AG09309 (cell line): Measurements from ENCODE around the gene B3GALNT2.

Source experiments
- DNase-seq: peaks from one replicate; pipeline ENCODE4 v3.0.0-alpha.2; 2010; ENCODE audit warnings: low read depth
- H3K4me3 ChIP-seq: 2 replicates; pipeline ENCODE4 v1.5.1; 2011; ENCODE audit warnings: mild to moderate bottlenecking, low read depth, low read length, moderate library complexity; ENCODE audit not compliant: control insufficient read depth
- CTCF ChIP-seq: IDR thresholded peaks from 2 replicates; pipeline ENCODE4 v1.5.1; 2011; ENCODE audit warnings: mild to moderate bottlenecking, low read depth, low read length, inconsistent platforms; ENCODE audit not compliant: insufficient read depth, control insufficient read depth; ENCODE audit errors: missing control alignments

The B3GALNT2 gene

DNA sequence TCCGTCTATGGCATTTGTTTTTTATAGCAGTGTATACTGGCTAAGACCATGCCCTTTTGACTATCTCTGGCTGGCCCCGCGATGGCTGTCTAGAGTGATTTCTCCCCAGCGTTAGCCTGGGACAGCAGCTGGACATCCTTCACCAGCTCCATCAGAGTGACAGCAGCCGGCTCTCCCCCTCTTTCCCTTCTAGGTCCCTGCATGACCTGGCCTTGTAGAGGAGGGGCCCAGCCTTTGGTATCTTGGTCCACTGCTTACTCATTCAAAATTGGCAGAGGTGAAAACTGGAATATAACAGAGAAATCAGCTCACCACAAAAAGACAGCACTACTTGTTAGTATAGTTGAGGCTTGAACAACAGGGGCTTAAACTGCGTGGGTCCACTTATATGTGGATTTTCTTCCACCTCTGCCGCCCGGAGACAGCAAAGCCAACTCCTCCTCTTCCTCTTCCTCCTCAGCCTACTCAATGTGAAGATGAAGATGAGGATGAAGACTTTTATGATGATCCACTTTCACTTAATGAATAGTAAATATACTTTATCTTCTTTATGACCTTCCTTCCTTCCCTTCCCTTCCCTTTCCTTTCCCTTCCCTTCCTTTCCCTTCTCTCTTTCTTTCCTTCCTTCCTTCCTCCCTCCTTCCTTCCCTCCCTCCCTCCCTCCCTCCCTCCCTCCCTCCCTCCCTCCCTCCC is 29.4 kb upstream of the B3GALNT2 start:
- no peak for TF ChIP-seq CTCF
- no peak overlapping the region for H3K4me3 ChIP-seq
- DNase-seq = no peak

DNA sequence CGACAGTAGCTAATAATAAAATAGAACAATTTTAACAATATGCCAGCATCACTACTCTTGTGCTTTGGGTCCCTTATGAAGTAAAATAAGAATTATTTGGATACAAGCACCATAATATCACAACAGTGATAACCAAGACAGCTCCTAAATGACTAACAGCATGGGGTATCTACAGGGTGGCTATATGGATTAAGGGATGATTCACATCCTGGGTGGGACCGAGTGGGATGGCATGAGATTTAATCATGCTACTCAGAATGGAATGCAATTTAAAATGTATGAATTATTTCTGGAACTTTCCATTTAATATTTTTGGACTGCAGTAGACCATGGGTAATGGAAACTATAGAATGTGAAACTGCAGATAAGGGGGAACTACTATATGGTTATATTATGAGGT is 28.1 kb upstream of the B3GALNT2 start:
- DNase-seq = no peak
- H3K4me3 ChIP-seq = no peak overlapping the region

DNA sequence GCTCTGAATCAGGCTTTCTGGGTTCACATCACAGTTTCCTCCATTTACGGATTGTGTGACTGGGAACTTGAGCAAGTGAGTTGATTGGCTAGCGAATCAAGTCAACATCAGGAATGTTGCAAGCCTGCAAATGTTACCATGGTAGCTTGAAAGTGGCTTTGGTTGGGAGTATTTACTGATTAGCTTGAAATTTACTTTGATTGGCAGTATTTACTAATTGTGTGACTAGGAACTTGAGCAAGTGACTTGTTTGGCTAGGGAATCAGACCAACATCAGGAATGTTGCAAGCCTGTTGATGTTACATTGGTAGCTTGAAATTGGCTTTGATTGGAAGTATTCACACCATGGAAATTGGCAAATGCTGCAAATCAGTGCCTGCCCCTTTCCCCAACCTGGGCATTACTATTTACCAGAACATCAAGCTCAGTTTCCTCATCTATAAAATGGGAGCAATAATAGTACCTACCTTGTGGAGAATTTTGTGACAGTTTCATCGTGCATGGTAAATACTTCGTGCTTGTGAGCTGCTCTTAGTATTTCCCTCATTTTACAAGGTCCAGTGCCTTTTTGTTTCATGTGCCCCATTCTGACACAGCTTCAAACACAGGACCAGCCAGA is 23.1 kb upstream of the B3GALNT2 start:
- no peak overlapping the region for H3K4me3 ChIP-seq
- no peak for TF ChIP-seq CTCF
- DNase-seq = no peak

More for the DNA sequence above, 28.1 kb upstream of the B3GALNT2 start:
- no peak for TF ChIP-seq CTCF

GRCh38 chr1:235525314-235525713 is 21.1 kb upstream of the B3GALNT2 start:
- no peak for DNase-seq
- no peak for TF ChIP-seq CTCF
- H3K4me3 ChIP-seq = no peak overlapping the region

GRCh38 chr1:235516862-235517446 is 12.7 kb upstream of the B3GALNT2 start:
- H3K4me3 ChIP-seq = no peak overlapping the region
- no peak for DNase-seq
- TF ChIP-seq CTCF = no peak

DNA sequence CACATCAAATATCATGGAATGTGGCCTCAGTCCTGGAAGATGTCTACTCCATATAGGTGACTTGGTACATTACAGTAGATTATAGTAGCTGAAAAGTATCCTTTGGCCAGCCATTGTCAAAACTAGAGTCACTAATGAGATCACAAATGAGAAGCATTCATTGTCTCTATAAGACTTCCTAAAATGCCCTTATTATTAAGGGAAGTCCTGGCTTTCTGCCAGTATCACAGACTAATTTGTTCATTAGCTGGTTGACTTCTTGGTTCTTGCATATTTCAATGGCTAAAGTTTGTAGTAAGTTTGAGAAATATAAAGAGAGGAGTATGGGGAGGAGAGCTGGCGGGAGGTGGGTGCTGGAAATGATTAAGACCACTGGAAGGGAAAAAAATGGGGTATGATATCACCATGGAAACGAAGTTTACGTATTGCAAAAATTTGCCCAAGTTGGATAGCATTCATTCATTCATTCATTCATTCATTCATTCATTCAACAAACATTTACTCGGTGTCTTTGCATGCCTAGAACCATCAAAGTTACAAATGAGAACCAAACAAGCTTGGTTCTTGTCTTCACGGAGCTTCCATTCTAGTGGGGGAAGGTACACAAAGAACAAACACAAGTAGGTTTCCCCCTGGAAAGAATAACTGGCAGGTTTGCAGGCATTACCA is 11.7 kb upstream of the B3GALNT2 start:
- TF ChIP-seq CTCF = no peak
- DNase-seq = no peak
- H3K4me3 ChIP-seq = no peak overlapping the region
